K562 (cell line): ENCODE measurements around the gene MMP27. TPM values are rescaled to one million over a fixed set of nuclear protein-coding genes. Genes with fewer than 3 reads are reported as not detected.

Experiments used
- ATAC-seq: fragments of 200-7000 bp; cut with Tn5 transposase; 3 replicates; pipeline ENCODE4 v1.9.1; 2020; ENCODE audit warnings: moderate library complexity
- BruUV-seq: library from RNA; stranded (reverse); fragments of 400-500 nt; replicated peaks from 2 replicates; lab custom pipeline; 2021; lab: Mats Ljungman, UMichigan
- CTCF ChIA-PET: fragments of 300-600 bp; formaldehyde crosslinking; extraction: SDS; loops from one replicate; lab custom pipeline; 2021; ENCODE audit warnings: low intra/inter-chr PET ratio; lab: Yijun Ruan, JAX
- POLR2A ChIA-PET: fragments of 300-600, 350-650 bp; sonication (Branson Sonifier 250); formaldehyde crosslinking; extraction: SDS; loops from one replicate; lab custom pipeline; 2021; ENCODE audit warnings: antibody characterized with exemption, inconsistent platforms; lab: Yijun Ruan, JAX
- DNase-seq, 4 experiments: peaks; one replicate each; pipeline versions ENCODE4 v3.0.0 to v3.0.0-alpha.2; 2011 to 2018; ENCODE audit warnings: low spot score in 3 of 4, mixed read lengths in 3 of 4; ENCODE audit errors: extremely low read depth in 1 of 4
- FAIRE-seq: peaks from 2 replicates; lab custom pipeline; 2011; peaks lifted over from hg19 to GRCh38; lab: Jason Lieb, UNC
- H2AFZ ChIP-seq: 2 replicates; pipeline ENCODE4 v1.6.0; 2011; ENCODE audit warnings: low read depth, low read length, control low read depth, inconsistent platforms
- H3K27ac ChIP-seq: fragments of 200-600 bp; 3 replicates; pipeline ENCODE4 v1.8.0; 2011; ENCODE audit warnings: low read depth, mild to moderate bottlenecking, control low read depth, inconsistent platforms, low read length, moderate library complexity, mixed read lengths; ENCODE audit errors: extremely low read depth
- H3K27me3 ChIP-seq, 2 experiments: fragments of 300-600 bp in 1 of 2; 2 replicates in 1 of 2; 3 replicates in 1 of 2; pipeline versions ENCODE4 v1.6.0 to v1.8.0; 2011; ENCODE audit warnings: inconsistent platforms in 2 of 2, low read length in 2 of 2, mild to moderate bottlenecking in 1 of 2, mixed read lengths in 1 of 2, moderate library complexity in 1 of 2; ENCODE audit not compliant: control insufficient read depth in 2 of 2, insufficient read depth in 2 of 2
- H3K36me3 ChIP-seq: fragments of 300-600 bp; 3 replicates; pipeline ENCODE4 v1.8.0; 2011; ENCODE audit warnings: mild to moderate bottlenecking, low read length, inconsistent platforms; ENCODE audit not compliant: control insufficient read depth, insufficient read depth
- H3K4me1 ChIP-seq, 2 experiments: fragments of 200-600 bp in 1 of 2; replicated peaks in 1 of 2; 2 replicates in 1 of 2; 3 replicates in 1 of 2; pipeline versions ENCODE4 v1.5.1 to v1.8.0; 2011; ENCODE audit warnings: inconsistent platforms in 2 of 2, low read length in 2 of 2, mild to moderate bottlenecking in 1 of 2, mixed read lengths in 1 of 2, moderate library complexity in 1 of 2; ENCODE audit not compliant: control insufficient read depth in 2 of 2, insufficient read depth in 2 of 2
- H3K4me2 ChIP-seq: 2 replicates; pipeline ENCODE4 v1.6.1; 2011; ENCODE audit warnings: low read length, control low read depth, inconsistent platforms, mixed read lengths; ENCODE audit not compliant: insufficient read depth
- H3K4me3 ChIP-seq: fragments of 200-600 bp; sonication (generic), shearing (Covaris generic); 2 replicates; pipeline ENCODE4 v1.5.1; 2016; ENCODE audit warnings: control low read depth, inconsistent platforms
- H3K79me2 ChIP-seq: fragments of 200-600 bp; 3 replicates; pipeline ENCODE4 v1.8.0; 2011; ENCODE audit warnings: low read length, inconsistent platforms; ENCODE audit not compliant: control insufficient read depth, insufficient read depth
- H3K9ac ChIP-seq, 2 experiments: 2 replicates each; pipeline versions ENCODE4 v1.6.0 to v1.6.1; 2011; ENCODE audit warnings: low read depth in 2 of 2, low read length in 2 of 2, control low read depth in 1 of 2, inconsistent platforms in 1 of 2, mild to moderate bottlenecking in 1 of 2, mixed read lengths in 1 of 2; ENCODE audit not compliant: insufficient read depth in 1 of 2
- H3K9me1 ChIP-seq: one replicate; pipeline ENCODE4 v1.6.0; 2011; ENCODE audit warnings: inconsistent platforms, mild to moderate bottlenecking, low read length, moderate library complexity; ENCODE audit not compliant: control insufficient read depth, insufficient read depth
- H3K9me3 ChIP-seq: replicated peaks from 2 replicates; pipeline ENCODE4 v1.5.1; 2011; ENCODE audit warnings: low read depth, low read length, inconsistent platforms; ENCODE audit not compliant: control insufficient read depth, insufficient read depth
- H4K20me1 ChIP-seq: replicated peaks from 2 replicates; pipeline ENCODE4 v1.6.1; 2011; ENCODE audit warnings: low read length, inconsistent platforms, mixed read lengths; ENCODE audit not compliant: control insufficient read depth, insufficient read depth
- BRCA1 ChIP-seq, 2 experiments: fragments of 450-650 bp in 1 of 2; sonication (generic) in 1 of 2; formaldehyde crosslinking in 1 of 2; IDR thresholded peaks; 2 replicates each; pipeline versions ENCODE4 v1.5.0 to v1.6.1; 2017 to 2020; ENCODE audit warnings: mild to moderate bottlenecking in 1 of 2, missing genetic modification reagents in 1 of 2
- CBX3 ChIP-seq, 2 experiments: IDR thresholded peaks; 1 replicate in 1 of 2; 2 replicates in 1 of 2; pipeline ENCODE4 v1.6.1; 2012; ENCODE audit warnings: inconsistent platforms in 2 of 2, low read length in 2 of 2, borderline replicate concordance in 1 of 2, control low read depth in 1 of 2
- EGR1 ChIP-seq: fragments of 450-650 bp; conservative IDR thresholded peaks from 2 replicates; pipeline ENCODE4 v1.6.1; 2017; ENCODE audit warnings: mild to moderate bottlenecking
- NEUROD1 ChIP-seq: fragments of 150-350 bp; IDR thresholded peaks from 2 replicates; pipeline ENCODE4 v1.6.1; 2014; ENCODE audit warnings: borderline replicate concordance, low read length, low read depth; ENCODE audit not compliant: partially characterized antibody
- PHF8 ChIP-seq: fragments of 200-600 bp; sonication (generic); IDR thresholded peaks from 2 replicates; pipeline ENCODE4 v1.6.1; 2012; ENCODE audit warnings: mixed run types, mild to moderate bottlenecking, inconsistent platforms, low read length, moderate library complexity, borderline replicate concordance
- PYGO2 ChIP-seq: fragments of 450-650 bp; IDR thresholded peaks from 2 replicates; pipeline ENCODE4 v1.6.1; 2016; ENCODE audit warnings: mild to moderate bottlenecking, missing genetic modification characterization, moderate library complexity, missing compliant biosample characterization
- RAD21 ChIP-seq, 2 experiments: fragments of 250-450 bp in 1 of 2; fragments of 450-650 bp in 1 of 2; sonication (Bioruptor Pico) in 1 of 2; formaldehyde crosslinking in 1 of 2; IDR thresholded peaks in 1 of 2; conservative IDR thresholded peaks in 1 of 2; 2 replicates each; pipeline versions ENCODE4 v1.4.0 to v1.8.0; 2020 to 2022; ENCODE audit warnings: mild to moderate bottlenecking in 2 of 2, moderate library complexity in 1 of 2
- SMAD1 ChIP-seq: fragments of 150-350 bp; IDR thresholded peaks from 2 replicates; pipeline ENCODE4 v1.6.1; 2014; ENCODE audit warnings: low read length, low read depth; ENCODE audit not compliant: partially characterized antibody
- SMC3 ChIP-seq: conservative IDR thresholded peaks from 2 replicates; pipeline ENCODE4 v1.6.1; 2011; ENCODE audit warnings: low read depth, low read length, improper control_type of control experiment; ENCODE audit not compliant: insufficient read depth
- TAL1 ChIP-seq: fragments of 450-650 bp; IDR thresholded peaks from 2 replicates; pipeline ENCODE4 v1.6.1; 2016; ENCODE audit warnings: mild to moderate bottlenecking
- ZNF707 ChIP-seq: fragments of 250-450 bp; sonication (Bioruptor Pico); conservative IDR thresholded peaks from 2 replicates; pipeline ENCODE4 v1.8.0; 2022; ENCODE audit warnings: inconsistent platforms, mild to moderate bottlenecking, moderate library complexity
- WGBS: fragments of 100-300 bp; shearing (Covaris generic); methylation state at CpG from one replicate; pipeline ENCODE4 v1.1.6; 2016; ENCODE audit warnings: low coverage, mixed read lengths; ENCODE audit not compliant: insufficient coverage; ENCODE audit errors: missing lambda C conversion rate; 5-methylcytosine and 5-hydroxymethylcytosine counted together
- in situ Hi-C: fragments of 300-500 bp; cut with MboI; formaldehyde crosslinking; loops from 4 replicates; pipeline ENCODE4 v1.15.0; 2018; ENCODE audit warnings: inconsistent platforms, mixed read lengths
- intact Hi-C: fragments of 100-400 bp; cut with micrococcal nuclease; formaldehyde crosslinking; loops from 2 replicates; pipeline ENCODE4 v1.14.2; 2022
- polyA plus RNA-seq, 8 experiments: library from polyadenylated mRNA; depleted of rRNA in 4 of 8; stranded (reverse) in 5 of 8; unstranded in 3 of 8; fragments of >200 nt; fragmentation: Nextera tagmentation in 2 of 8; fragmentation: Illumina TruSeq in 1 of 8; extraction: Ambion mirVana in 2 of 8; extraction: Trizol in 1 of 8; gene quantifications; 2 replicates each; pipeline versions ENCODE4 v1.2.1 to v1.2.3, GENCODE V29; 2011 to 2014; ENCODE audit warnings: inconsistent platforms in 1 of 8, missing spikeins in 1 of 8
- total RNA-seq, 7 experiments: library from RNA; depleted of rRNA in 6 of 7; stranded (reverse); fragments of >200 nt in 6 of 7; fragmentation: Illumina TruSeq in 2 of 7; extraction: Trizol in 2 of 7; gene quantifications; 2 replicates each; pipeline versions ENCODE4 v1.2.1 to v1.2.3, GENCODE V29; 2011 to 2021; ENCODE audit warnings: low replicate concordance in 1 of 7
- TF ChIP-seq, protein P1 (sequence below), 2 experiments: fragments of 450-650 bp; formaldehyde crosslinking in 1 of 2; IDR thresholded peaks; 2 replicates each; pipeline versions ENCODE4 v1.4.0 to v1.6.1; 2014 to 2020; ENCODE audit warnings: mild to moderate bottlenecking in 2 of 2, borderline replicate concordance in 1 of 2, low read depth in 1 of 2

MMP27 gene
- total and polyA plus RNA-seq, 9 of the 15 experiments (the other 6 are each of a cell fraction or from before 2014, with no cell fraction given) = not detected

DNA sequence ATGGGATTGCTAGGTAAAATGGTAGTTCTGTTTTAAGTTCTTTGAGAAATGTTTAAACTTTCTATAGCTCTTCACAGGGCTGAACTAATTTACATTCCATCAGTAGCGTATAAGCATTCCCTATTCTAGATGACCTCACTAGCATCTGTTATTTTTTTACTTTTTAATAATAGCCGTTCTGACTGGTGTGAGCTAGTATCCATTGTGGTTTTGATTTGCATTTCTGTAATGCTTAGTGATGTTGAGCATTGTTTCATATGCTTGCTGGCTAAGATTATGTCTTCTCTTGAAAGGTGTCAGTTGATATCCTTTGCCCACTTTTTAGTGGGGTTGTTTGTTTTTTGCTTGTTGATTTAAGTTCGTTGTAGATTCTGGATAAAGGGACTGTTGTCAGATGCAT is 35.9 kb downstream of the MMP27 start (continued):
- TF ChIP-seq BRCA1 (IDR thresholded peaks at IDR 0.05) (no peak), BRCA1 (CRISPR knock-in tag; IDR thresholded peaks at IDR 0.05) (no peak), TAL1 (no peak), NEUROD1 (no peak), PHF8 (no peak)

DNA sequence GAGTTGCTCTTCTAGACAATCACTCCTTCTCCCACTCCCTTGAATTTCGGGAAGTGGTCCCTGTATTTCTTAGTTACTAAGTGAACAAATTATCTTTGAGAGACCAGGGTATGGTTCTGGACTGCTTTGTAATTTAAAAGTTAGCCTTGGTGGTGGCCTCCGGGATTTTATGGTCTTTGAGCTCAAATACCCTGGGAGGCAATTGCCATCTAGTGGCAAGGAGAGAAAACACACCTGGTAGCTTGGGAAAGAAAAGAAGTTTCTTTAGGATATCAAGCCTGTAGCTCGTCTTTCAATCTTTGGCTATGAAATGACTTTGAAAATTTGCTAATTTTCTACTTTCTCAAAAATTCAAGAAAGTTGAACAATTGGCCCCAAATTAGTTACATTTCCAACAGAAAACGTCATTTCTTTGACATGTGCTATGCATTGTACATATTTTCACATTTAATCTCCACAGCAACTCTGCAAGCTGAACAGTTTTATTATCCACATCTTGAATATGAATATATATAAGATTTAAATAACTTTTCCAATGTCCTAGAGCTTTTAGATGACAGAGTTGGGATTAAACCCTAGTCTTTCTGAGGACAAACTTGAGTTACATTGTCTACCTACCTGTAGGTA is 39.1 kb downstream of the MMP27 start:
- in situ Hi-C loops = no loop called here
- TF ChIP-seq SMAD1 (no peak), RAD21 (CRISPR knock-in tag; conservative IDR thresholded peaks at IDR 0.05 in 1 of 2, IDR thresholded peaks at IDR 0.05 in 1 of 2) (peak; percentile 80 to 81), ZNF707 (CRISPR knock-in tag) (no peak), SMC3 (peak; percentile 62), EGR1 (no peak), CBX3 (IDR thresholded peaks at IDR 0.05; ENCODE audit: borderline replicate concordance in 1 of 2, low read length in 2 of 2) (no peak), PYGO2 (no peak)
- TF ChIP-seq, protein P1, sequence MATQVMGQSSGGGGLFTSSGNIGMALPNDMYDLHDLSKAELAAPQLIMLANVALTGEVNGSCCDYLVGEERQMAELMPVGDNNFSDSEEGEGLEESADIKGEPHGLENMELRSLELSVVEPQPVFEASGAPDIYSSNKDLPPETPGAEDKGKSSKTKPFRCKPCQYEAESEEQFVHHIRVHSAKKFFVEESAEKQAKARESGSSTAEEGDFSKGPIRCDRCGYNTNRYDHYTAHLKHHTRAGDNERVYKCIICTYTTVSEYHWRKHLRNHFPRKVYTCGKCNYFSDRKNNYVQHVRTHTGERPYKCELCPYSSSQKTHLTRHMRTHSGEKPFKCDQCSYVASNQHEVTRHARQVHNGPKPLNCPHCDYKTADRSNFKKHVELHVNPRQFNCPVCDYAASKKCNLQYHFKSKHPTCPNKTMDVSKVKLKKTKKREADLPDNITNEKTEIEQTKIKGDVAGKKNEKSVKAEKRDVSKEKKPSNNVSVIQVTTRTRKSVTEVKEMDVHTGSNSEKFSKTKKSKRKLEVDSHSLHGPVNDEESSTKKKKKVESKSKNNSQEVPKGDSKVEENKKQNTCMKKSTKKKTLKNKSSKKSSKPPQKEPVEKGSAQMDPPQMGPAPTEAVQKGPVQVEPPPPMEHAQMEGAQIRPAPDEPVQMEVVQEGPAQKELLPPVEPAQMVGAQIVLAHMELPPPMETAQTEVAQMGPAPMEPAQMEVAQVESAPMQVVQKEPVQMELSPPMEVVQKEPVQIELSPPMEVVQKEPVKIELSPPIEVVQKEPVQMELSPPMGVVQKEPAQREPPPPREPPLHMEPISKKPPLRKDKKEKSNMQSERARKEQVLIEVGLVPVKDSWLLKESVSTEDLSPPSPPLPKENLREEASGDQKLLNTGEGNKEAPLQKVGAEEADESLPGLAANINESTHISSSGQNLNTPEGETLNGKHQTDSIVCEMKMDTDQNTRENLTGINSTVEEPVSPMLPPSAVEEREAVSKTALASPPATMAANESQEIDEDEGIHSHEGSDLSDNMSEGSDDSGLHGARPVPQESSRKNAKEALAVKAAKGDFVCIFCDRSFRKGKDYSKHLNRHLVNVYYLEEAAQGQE (IDR thresholded peaks at IDR 0.05; ENCODE audit: borderline replicate concordance) = peak; percentile 46; the same call in 1 of the 2 replicates
- TF ChIP-seq, protein P1 (CRISPR knock-in tag; IDR thresholded peaks at IDR 0.05; ENCODE audit: low read depth) = no peak

More for the DNA sequence above, 39.1 kb downstream of the MMP27 start:
- H3K36me3 ChIP-seq = no peaks in the 10 kb centered on the region
- H3K9me3 ChIP-seq = no peaks in the 10 kb centered on the region
- H4K20me1 ChIP-seq = no peaks in the 10 kb centered on the region
- 1% methylated on average over 4 of the region's 4 CpGs for WGBS
- H3K4me1 ChIP-seq = no peaks in the 10 kb centered on the region
- H3K9me1 ChIP-seq = no peaks in the 10 kb centered on the region
- FAIRE-seq (peak; percentile 80), ATAC-seq (peak; percentile 87), DNase-seq (peak; percentile 48 to 61 (median 54))
- ChIA-PET CTCF (interaction anchor here (0.7 to 1.4 kb wide), 2 partner anchors 299 to 806 kb away, joined by 3 read pairs; no protein-coding TSS in a partner anchor), POLR2A (interaction anchor here (0.7 to 1.6 kb wide), 4 partner anchors 13 to 1725 kb away, joined by 3 to 4 read pairs (median 3); no protein-coding TSS in a partner anchor)
- BruUV-seq = no TSS peak
- H3K27me3 ChIP-seq = peaks cover 0 to 6% of the 10 kb centered on the region in 2 experiments; a peak in 1 of 5 replicates
- intact Hi-C loops = loop anchor here (1.0 to 5.0 kb wide), 5 partner anchors 74 to 378 kb away; no protein-coding TSS in a partner anchor
- H3K27ac ChIP-seq = no peak overlapping the region
- H2AFZ ChIP-seq = no peak overlapping the region
- H3K79me2 ChIP-seq = no peaks in the 10 kb centered on the region
- no peak overlapping the region for H3K4me3 ChIP-seq
- no peak overlapping the region for H3K9ac ChIP-seq
- H3K4me2 ChIP-seq = no peak overlapping the region
